HEK293 (cell line): ENCODE data around the gene TMEM185A.

Source experiments
- BCL11B ChIP-seq: fragments of 450-650 bp; formaldehyde crosslinking; IDR thresholded peaks from 2 replicates; pipeline ENCODE4 v1.5.1; 2016; ENCODE audit warnings: low read depth, missing biosample characterization, missing genetic modification characterization
- CTCF ChIP-seq: fragments of 450-650 bp; formaldehyde crosslinking; IDR thresholded peaks from 2 replicates; pipeline ENCODE4 v1.5.1; 2016; ENCODE audit warnings: missing biosample characterization, missing genetic modification characterization
- GLIS1 ChIP-seq: fragments of 450-650 bp; formaldehyde crosslinking; IDR thresholded peaks from 2 replicates; pipeline ENCODE4 v1.5.1; 2016; ENCODE audit warnings: missing biosample characterization, missing genetic modification characterization
- PRDM1 ChIP-seq: fragments of 450-650 bp; formaldehyde crosslinking; IDR thresholded peaks from 2 replicates; pipeline ENCODE4; 2016; ENCODE audit warnings: missing biosample characterization, missing genetic modification characterization
- TCF7L2 ChIP-seq: IDR thresholded peaks from 2 replicates; pipeline ENCODE4 v1.6.1; 2011; ENCODE audit warnings: low read depth, mild to moderate bottlenecking, inconsistent platforms, low read length, moderate library complexity, borderline replicate concordance
- ZNF132 ChIP-seq: fragments of 450-650 bp; formaldehyde crosslinking; IDR thresholded peaks from 2 replicates; pipeline ENCODE4 v1.5.1; 2017; ENCODE audit warnings: missing biosample characterization, missing genetic modification characterization, borderline replicate concordance
- ZNF335 ChIP-seq: fragments of 450-650 bp; formaldehyde crosslinking; conservative IDR thresholded peaks from 2 replicates; pipeline ENCODE4 v1.5.1; 2016; ENCODE audit warnings: missing biosample characterization, missing genetic modification characterization
- ZNF561 ChIP-seq: fragments of 450-650 bp; IDR thresholded peaks from 2 replicates; pipeline ENCODE4 v1.5.1; 2018; ENCODE audit warnings: missing biosample characterization, missing genetic modification characterization, borderline replicate concordance
- TF ChIP-seq, protein P1 (sequence below): fragments of 450-650 bp; formaldehyde crosslinking; IDR thresholded peaks from 2 replicates; pipeline ENCODE4 v1.5.1; 2016; ENCODE audit warnings: missing biosample characterization, missing genetic modification characterization

GRCh38 chrX:149567621-149568417, 63.8 kb downstream of the TMEM185A start:
- TF ChIP-seq, protein P1, sequence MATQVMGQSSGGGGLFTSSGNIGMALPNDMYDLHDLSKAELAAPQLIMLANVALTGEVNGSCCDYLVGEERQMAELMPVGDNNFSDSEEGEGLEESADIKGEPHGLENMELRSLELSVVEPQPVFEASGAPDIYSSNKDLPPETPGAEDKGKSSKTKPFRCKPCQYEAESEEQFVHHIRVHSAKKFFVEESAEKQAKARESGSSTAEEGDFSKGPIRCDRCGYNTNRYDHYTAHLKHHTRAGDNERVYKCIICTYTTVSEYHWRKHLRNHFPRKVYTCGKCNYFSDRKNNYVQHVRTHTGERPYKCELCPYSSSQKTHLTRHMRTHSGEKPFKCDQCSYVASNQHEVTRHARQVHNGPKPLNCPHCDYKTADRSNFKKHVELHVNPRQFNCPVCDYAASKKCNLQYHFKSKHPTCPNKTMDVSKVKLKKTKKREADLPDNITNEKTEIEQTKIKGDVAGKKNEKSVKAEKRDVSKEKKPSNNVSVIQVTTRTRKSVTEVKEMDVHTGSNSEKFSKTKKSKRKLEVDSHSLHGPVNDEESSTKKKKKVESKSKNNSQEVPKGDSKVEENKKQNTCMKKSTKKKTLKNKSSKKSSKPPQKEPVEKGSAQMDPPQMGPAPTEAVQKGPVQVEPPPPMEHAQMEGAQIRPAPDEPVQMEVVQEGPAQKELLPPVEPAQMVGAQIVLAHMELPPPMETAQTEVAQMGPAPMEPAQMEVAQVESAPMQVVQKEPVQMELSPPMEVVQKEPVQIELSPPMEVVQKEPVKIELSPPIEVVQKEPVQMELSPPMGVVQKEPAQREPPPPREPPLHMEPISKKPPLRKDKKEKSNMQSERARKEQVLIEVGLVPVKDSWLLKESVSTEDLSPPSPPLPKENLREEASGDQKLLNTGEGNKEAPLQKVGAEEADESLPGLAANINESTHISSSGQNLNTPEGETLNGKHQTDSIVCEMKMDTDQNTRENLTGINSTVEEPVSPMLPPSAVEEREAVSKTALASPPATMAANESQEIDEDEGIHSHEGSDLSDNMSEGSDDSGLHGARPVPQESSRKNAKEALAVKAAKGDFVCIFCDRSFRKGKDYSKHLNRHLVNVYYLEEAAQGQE (tag by site-specific recombination) = no peak
- TF ChIP-seq CTCF (tag by site-specific recombination) (no peak), BCL11B (tag by site-specific recombination) (no peak), TCF7L2 (no peak), ZNF132 (tag by site-specific recombination) (no peak), GLIS1 (peak; percentile 58), ZNF335 (tag by site-specific recombination) (no peak), PRDM1 (tag by site-specific recombination) (no peak), ZNF561 (tag by site-specific recombination) (no peak)
